Activated CD4-positive, alpha-beta T cell treated with anti-CD3 and anti-CD28 coated beads for 36 hours (primary cell): ENCODE results near the gene ADAMTS17. TPM values are rescaled to one million over a fixed set of nuclear protein-coding genes. Genes with fewer than 3 reads are reported as not detected.

Experiments
- ATAC-seq: fragments of 200-7000 bp; cut with Tn5 transposase; one replicate; pipeline ENCODE4 v1.10.0; 2021; ENCODE audit warnings: mild to moderate bottlenecking, moderate library complexity
- CTCF ChIA-PET: fragments of 350-600 bp; sonication (Branson Sonifier 250); formaldehyde crosslinking; loops from one replicate; lab custom pipeline; 2021; ENCODE audit warnings: antibody characterized with exemption; lab: Charles Lee
- POLR2A ChIA-PET: fragments of 350-600 bp; sonication (Branson Sonifier 250); formaldehyde crosslinking; loops from one replicate; lab custom pipeline; 2021; ENCODE audit warnings: antibody characterized with exemption, inconsistent platforms; lab: Charles Lee
- DNase-seq: peaks from one replicate; pipeline ENCODE4 v3.0.0-alpha.2; 2020
- H3K27ac Mint-ChIP-seq: one replicate; pipeline ENCODE4 v1.8.0; 2021; ENCODE audit warnings: mixed read lengths
- H3K27me3 Mint-ChIP-seq: one replicate; pipeline ENCODE4 v1.8.0; 2021; ENCODE audit warnings: mixed read lengths
- H3K36me3 Mint-ChIP-seq: one replicate; pipeline ENCODE4 v1.8.0; 2021; ENCODE audit warnings: low read depth, mixed read lengths
- H3K4me1 Mint-ChIP-seq: one replicate; pipeline ENCODE4 v1.8.0; 2021; ENCODE audit warnings: mixed read lengths
- H3K4me3 Mint-ChIP-seq: one replicate; pipeline ENCODE4 v1.8.0; 2021; ENCODE audit warnings: mild to moderate bottlenecking, moderate library complexity, mixed read lengths
- H3K9me3 Mint-ChIP-seq: one replicate; pipeline ENCODE4 v1.8.0; 2021; ENCODE audit warnings: low read depth, mixed read lengths
- intact Hi-C, 2 experiments: fragments of 100-400 bp; cut with DNase I in 1 of 2; cut with micrococcal nuclease in 1 of 2; formaldehyde crosslinking; loops; one replicate each; pipeline versions ENCODE4 v1.14.2 to v1.15.1; 2022 to 2024; cut with DNase I, micrococcal nuclease
- total RNA-seq, 2 experiments: library from RNA; stranded (reverse); gene quantifications; one replicate each; pipeline ENCODE4 v1.2.3, GENCODE V29; 2021

ADAMTS17 gene
- total RNA-seq, 2 experiments from 2014 or later, result 0.49 to 0.57 TPM

GRCh38 chr15:100215031-100215842 is 126.5 kb downstream of the ADAMTS17 start:
- CTCF ChIA-PET, result no interaction called here
- no peaks in the 10 kb centered on the region for H3K9me3 Mint-ChIP-seq
- H3K27ac Mint-ChIP-seq, result no peak overlapping the region
- H3K36me3 Mint-ChIP-seq, result no peaks in the 10 kb centered on the region
- H3K27me3 Mint-ChIP-seq, result no peaks in the 10 kb centered on the region
- no peak for DNase-seq
- no peak for ATAC-seq
- POLR2A ChIA-PET, result no interaction called here
- H3K4me1 Mint-ChIP-seq, result no peaks in the 10 kb centered on the region
- no peak overlapping the region for H3K4me3 Mint-ChIP-seq
- intact Hi-C loops, result no loop called here

- ATAC-seq, result no peak
These were observed 129.6 kb downstream of the ADAMTS17 start for GRCh38 chr15:100211855-100212850.

GRCh38 chr15:100210338-100210737 is 131.4 kb downstream of the ADAMTS17 start:
- Mint-ChIP-seq H3K4me1 (no peaks in the 10 kb centered on the region), H3K36me3 (no peaks in the 10 kb centered on the region), H3K9me3 (no peaks in the 10 kb centered on the region), H3K27ac (no peak overlapping the region), H3K4me3 (no peak overlapping the region), H3K27me3 (no peaks in the 10 kb centered on the region)
- ChIA-PET POLR2A (no interaction called here), CTCF (no interaction called here)
- intact Hi-C loops, result no loop called here
- ATAC-seq (no peak), DNase-seq (no peak)

More at GRCh38 chr15:100211855-100212850, 129.6 kb downstream of the ADAMTS17 start:
- no peak overlapping the region for H3K27ac Mint-ChIP-seq
- ChIA-PET CTCF (no interaction called here), POLR2A (interaction anchor here (0.7 kb wide), 1 partner anchor 135 kb away, joined by 3 read pairs; no protein-coding TSS in a partner anchor)
- intact Hi-C loops, result no loop called here
- no peaks in the 10 kb centered on the region for H3K36me3 Mint-ChIP-seq
- no peaks in the 10 kb centered on the region for H3K27me3 Mint-ChIP-seq
- H3K4me1 Mint-ChIP-seq, result no peaks in the 10 kb centered on the region
- no peak overlapping the region for H3K4me3 Mint-ChIP-seq
- no peak for DNase-seq
- no peaks in the 10 kb centered on the region for H3K9me3 Mint-ChIP-seq

- DNase-seq (no peak), ATAC-seq (no peak)
- intact Hi-C loops, result no loop called here
These were observed 132.7 kb downstream of the ADAMTS17 start for GRCh38 chr15:100208921-100209603.

GRCh38 chr15:100207053-100207452 is 134.7 kb downstream of the ADAMTS17 start:
- CTCF ChIA-PET, result no interaction called here
- Mint-ChIP-seq H3K36me3 (peaks cover 6% of the 10 kb centered on the region), H3K9me3 (no peaks in the 10 kb centered on the region), H3K27me3 (no peaks in the 10 kb centered on the region), H3K4me3 (no peak overlapping the region), H3K27ac (no peak overlapping the region), H3K4me1 (peaks cover 4% of the 10 kb centered on the region)
- DNase-seq (no peak), ATAC-seq (no peak)
- POLR2A ChIA-PET, result no interaction called here
- intact Hi-C loops, result no loop called here

More at GRCh38 chr15:100208921-100209603, 132.7 kb downstream of the ADAMTS17 start:
- Mint-ChIP-seq H3K9me3 (no peaks in the 10 kb centered on the region), H3K36me3 (peaks cover 6% of the 10 kb centered on the region), H3K27me3 (no peaks in the 10 kb centered on the region), H3K4me1 (no peaks in the 10 kb centered on the region), H3K27ac (no peak overlapping the region), H3K4me3 (no peak overlapping the region)
- ChIA-PET POLR2A (no interaction called here), CTCF (interaction anchor here (0.9 kb wide), 1 partner anchor 129 kb away, joined by 4 read pairs; no protein-coding TSS in a partner anchor)

- H3K27ac Mint-ChIP-seq, result no peak overlapping the region
- POLR2A ChIA-PET, result no interaction called here
- H3K4me1 Mint-ChIP-seq, result peaks cover 8% of the 10 kb centered on the region
- intact Hi-C loops, result no loop called here
- peaks cover 6% of the 10 kb centered on the region for H3K36me3 Mint-ChIP-seq
- no peak for DNase-seq
- CTCF ChIA-PET, result no interaction called here
- H3K9me3 Mint-ChIP-seq, result no peaks in the 10 kb centered on the region
- ATAC-seq, result no peak
- H3K27me3 Mint-ChIP-seq, result no peaks in the 10 kb centered on the region
- H3K4me3 Mint-ChIP-seq, result no peak overlapping the region
These were observed 135.1 kb downstream of the ADAMTS17 start for GRCh38 chr15:100206643-100207042.

GRCh38 chr15:100205549-100206295 is 136.1 kb downstream of the ADAMTS17 start:
- ATAC-seq (no peak), DNase-seq (no peak)
- Mint-ChIP-seq H3K4me3 (no peak overlapping the region), H3K4me1 (peaks cover 11% of the 10 kb centered on the region), H3K27ac (no peak overlapping the region), H3K36me3 (peaks cover 6% of the 10 kb centered on the region), H3K27me3 (no peaks in the 10 kb centered on the region), H3K9me3 (no peaks in the 10 kb centered on the region)
- intact Hi-C loops, result no loop called here
- ChIA-PET POLR2A (no interaction called here), CTCF (no interaction called here)

- CTCF ChIA-PET, result no interaction called here
- intact Hi-C loops, result no loop called here
- DNase-seq, result no peak
- ATAC-seq, result no peak
- peaks cover 6% of the 10 kb centered on the region for H3K36me3 Mint-ChIP-seq
- POLR2A ChIA-PET, result no interaction called here
- H3K4me1 Mint-ChIP-seq, result peaks cover 11% of the 10 kb centered on the region
- no peaks in the 10 kb centered on the region for H3K27me3 Mint-ChIP-seq
- H3K4me3 Mint-ChIP-seq, result no peak overlapping the region
- H3K27ac Mint-ChIP-seq, result no peak overlapping the region
- H3K9me3 Mint-ChIP-seq, result no peaks in the 10 kb centered on the region
These were observed 137.0 kb downstream of the ADAMTS17 start for GRCh38 chr15:100204771-100205170.

GRCh38 chr15:100204211-100204610 is 137.6 kb downstream of the ADAMTS17 start:
- no peak overlapping the region for H3K4me3 Mint-ChIP-seq
- ChIA-PET POLR2A (no interaction called here), CTCF (no interaction called here)
- peaks cover 11% of the 10 kb centered on the region for H3K4me1 Mint-ChIP-seq
- H3K27me3 Mint-ChIP-seq, result no peaks in the 10 kb centered on the region
- no peak overlapping the region for H3K27ac Mint-ChIP-seq
- intact Hi-C loops, result no loop called here
- H3K36me3 Mint-ChIP-seq, result peaks cover 6% of the 10 kb centered on the region
- ATAC-seq (no peak), DNase-seq (no peak)
- H3K9me3 Mint-ChIP-seq, result no peaks in the 10 kb centered on the region

- intact Hi-C loops, result no loop called here
- H3K36me3 Mint-ChIP-seq, result peaks cover 6% of the 10 kb centered on the region
- ATAC-seq (no peak), DNase-seq (no peak)
- ChIA-PET POLR2A (no interaction called here), CTCF (interaction anchor here (0.6 kb wide), 1 partner anchor 350 kb away, joined by 4 read pairs; no protein-coding TSS in a partner anchor)
- H3K4me1 Mint-ChIP-seq, result peaks cover 11% of the 10 kb centered on the region
- no peaks in the 10 kb centered on the region for H3K9me3 Mint-ChIP-seq
- H3K27ac Mint-ChIP-seq, result no peak overlapping the region
- H3K4me3 Mint-ChIP-seq, result no peak overlapping the region
- H3K27me3 Mint-ChIP-seq, result no peaks in the 10 kb centered on the region
These were observed 139.3 kb downstream of the ADAMTS17 start for GRCh38 chr15:100202309-100202960.
